GM19397 (cell line): ENCODE results near the gene NXPE3.

Experiments used
- ATAC-seq: cut with Tn5 transposase; IDR thresholded peaks from one replicate; pipeline ENCODE4 v1.9.1; 2021; ENCODE audit warnings: mild to moderate bottlenecking, moderate library complexity; ENCODE audit not compliant: unreplicated experiment

NXPE3 gene

GRCh38 chr3:101802179-101802578, 23.2 kb downstream of the NXPE3 start:
- no peak for ATAC-seq

GRCh38 chr3:101803173-101803782, 24.3 kb downstream of the NXPE3 start:
- peak; percentile 92 for ATAC-seq

- no peak for ATAC-seq
Observed at GRCh38 chr3:101803939-101804338, 24.9 kb downstream of the NXPE3 start.

GRCh38 chr3:101806491-101806890, 27.5 kb downstream of the NXPE3 start:
- no peak for ATAC-seq

- no peak for ATAC-seq
Observed at GRCh38 chr3:101807888-101808287, 28.9 kb downstream of the NXPE3 start.

GRCh38 chr3:101809178-101810021, 30.4 kb downstream of the NXPE3 start:
- no peak for ATAC-seq

GRCh38 chr3:101810022-101810418, 31.0 kb downstream of the NXPE3 start:
- no peak for ATAC-seq

- ATAC-seq: no peak
Observed at GRCh38 chr3:101811875-101812274, 32.9 kb downstream of the NXPE3 start.

- no peak for ATAC-seq
Observed at GRCh38 chr3:101812895-101813294, 33.9 kb downstream of the NXPE3 start.

- ATAC-seq: no peak
Observed at GRCh38 chr3:101813817-101814440, 34.9 kb downstream of the NXPE3 start.

GRCh38 chr3:101814835-101815234, 35.8 kb downstream of the NXPE3 start:
- no peak for ATAC-seq

GRCh38 chr3:101816215-101817149, 37.5 kb downstream of the NXPE3 start:
- ATAC-seq: no peak

GRCh38 chr3:101817992-101818391, 39.0 kb downstream of the NXPE3 start:
- ATAC-seq: no peak

GRCh38 chr3:101819649-101820206, 40.7 kb downstream of the NXPE3 start:
- ATAC-seq: no peak

GRCh38 chr3:101821503-101821902, 42.5 kb downstream of the NXPE3 start:
- ATAC-seq: no peak

- no peak for ATAC-seq
Observed at GRCh38 chr3:101823525-101823924, 44.5 kb downstream of the NXPE3 start.

GRCh38 chr3:101824702-101825101, 45.7 kb downstream of the NXPE3 start:
- ATAC-seq: no peak

- ATAC-seq: no peak
Observed at GRCh38 chr3:101825904-101826445, 47.0 kb downstream of the NXPE3 start.

GRCh38 chr3:101827211-101828174, 48.5 kb downstream of the NXPE3 start:
- peak; percentile 89 for ATAC-seq
